HG03565 (cell line): ENCODE results near the gene SNX32.

Experiments
- ATAC-seq: cut with Tn5 transposase; IDR thresholded peaks from one replicate; pipeline ENCODE4 v1.9.1; 2021; ENCODE audit warnings: mild to moderate bottlenecking, moderate library complexity; ENCODE audit not compliant: unreplicated experiment

The SNX32 gene

DNA sequence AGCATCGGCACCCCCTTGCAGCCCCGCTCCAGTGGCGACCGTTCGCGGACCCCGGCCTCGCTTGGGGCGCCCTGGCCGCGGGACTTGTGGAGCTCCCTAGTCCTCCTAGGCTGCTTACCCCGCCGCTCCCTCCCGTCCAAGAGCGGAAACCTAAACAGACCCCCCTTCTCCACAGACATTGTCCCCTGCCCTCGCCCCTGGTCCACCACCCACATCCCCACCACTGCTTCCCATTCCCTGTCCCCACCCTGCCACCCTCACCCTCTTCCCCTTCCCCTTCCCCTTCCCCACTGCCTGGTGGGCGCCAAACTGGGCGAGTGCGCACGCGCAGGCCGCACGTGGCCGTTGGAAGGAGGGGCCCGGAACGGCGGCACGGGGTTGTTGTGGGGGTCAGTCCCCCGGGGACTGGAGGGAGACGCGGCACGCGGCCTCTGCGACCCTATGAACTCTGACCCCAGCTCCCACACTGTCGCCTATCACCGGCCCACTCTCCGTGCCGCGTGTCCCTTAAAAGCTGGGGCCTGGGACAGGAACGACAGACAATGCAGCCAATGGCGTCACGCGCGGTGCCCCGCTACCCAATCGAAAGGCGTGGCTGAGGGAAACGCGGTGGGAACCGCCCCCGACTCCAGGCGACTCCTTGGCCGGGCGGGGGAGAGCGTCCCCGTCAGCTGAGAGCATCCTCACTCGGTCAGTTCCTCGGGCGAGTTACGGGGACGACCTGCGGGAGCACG is at the start of gene SNX32:
Gene SNX32, plus strand, starts transcription at position 667 of the 734 bp plus-strand sequence. CDS start 103 bp downstream, outside the sequence.
- peak; percentile 78 for ATAC-seq

GRCh38 chr11:65785319-65786007 is 48.3 kb upstream of the SNX32 start:
- ATAC-seq = no peak

DNA sequence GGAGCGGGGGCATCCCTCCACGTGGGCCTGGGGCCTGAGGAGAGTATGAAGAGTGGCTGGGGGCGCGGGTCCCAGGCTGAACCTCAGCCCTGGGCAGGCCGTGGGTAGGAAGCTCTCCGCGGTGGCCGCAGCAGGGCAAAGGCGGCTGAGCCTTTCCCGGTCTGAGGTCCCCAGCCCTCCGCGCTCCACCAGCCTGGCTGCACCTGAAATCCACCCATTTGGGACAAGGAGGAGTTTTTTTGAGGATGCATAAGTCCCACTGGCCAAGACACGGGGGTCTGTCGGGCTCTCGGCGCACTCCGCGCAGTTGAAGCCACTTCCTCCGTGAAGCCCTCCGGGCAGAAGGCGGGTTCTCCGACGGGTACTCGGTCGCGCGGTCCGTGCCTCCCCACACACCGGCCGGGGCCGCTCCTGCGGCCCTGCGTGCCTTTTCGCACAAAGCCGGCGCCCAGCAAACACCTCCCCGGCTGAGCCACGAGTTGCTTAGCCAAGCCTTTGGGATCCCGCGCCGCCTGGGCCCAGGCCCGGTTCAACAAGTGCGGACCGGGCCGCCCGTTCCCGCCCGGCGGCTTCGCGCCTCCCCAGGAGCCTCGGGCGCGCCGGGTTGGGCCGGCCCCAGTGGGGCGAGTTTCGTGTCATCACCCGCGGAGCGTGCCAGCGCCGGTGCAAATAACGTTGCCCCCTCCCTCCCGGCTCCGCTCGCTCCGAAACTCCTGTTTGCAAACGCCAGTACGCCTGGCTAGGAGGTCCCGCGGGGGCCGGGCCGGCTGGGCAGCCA is 47.6 kb upstream of the SNX32 start:
- no peak for ATAC-seq

- no peak for ATAC-seq
Observed at GRCh38 chr11:65786786-65787636, 46.8 kb upstream of the SNX32 start, which contains the start of gene OVOL1. TSS of gene OVOL1 (plus strand) at chr11:65787063. CDS start at chr11:65787374, 311 bp downstream.

- no peak for ATAC-seq
Observed at GRCh38 chr11:65787649-65788622, 45.8 kb upstream of the SNX32 start.

DNA sequence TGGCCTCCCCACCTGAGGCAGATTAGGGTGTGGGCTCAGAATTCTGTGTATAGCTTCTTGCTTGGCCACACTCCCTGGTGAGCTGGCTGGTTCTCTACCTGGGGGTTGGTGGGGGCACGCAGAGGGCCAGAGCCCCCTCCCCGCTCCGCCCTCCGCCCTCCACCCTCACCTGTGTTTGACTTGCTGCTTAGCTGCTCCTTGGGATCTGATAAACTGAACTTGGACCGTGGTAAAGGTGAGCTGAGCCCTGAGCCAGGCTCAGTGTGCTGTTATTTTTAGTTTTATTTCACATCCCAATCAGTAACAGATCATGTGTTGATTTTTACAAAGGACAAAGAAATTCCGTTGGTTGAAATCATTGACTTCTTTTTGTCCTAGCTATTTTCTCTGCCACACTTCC is 44.9 kb upstream of the SNX32 start:
- no peak for ATAC-seq

- no peak for ATAC-seq
Observed at GRCh38 chr11:65789230-65790103, 44.3 kb upstream of the SNX32 start.

GRCh38 chr11:65790104-65790901 is 43.5 kb upstream of the SNX32 start:
- ATAC-seq = no peak

DNA sequence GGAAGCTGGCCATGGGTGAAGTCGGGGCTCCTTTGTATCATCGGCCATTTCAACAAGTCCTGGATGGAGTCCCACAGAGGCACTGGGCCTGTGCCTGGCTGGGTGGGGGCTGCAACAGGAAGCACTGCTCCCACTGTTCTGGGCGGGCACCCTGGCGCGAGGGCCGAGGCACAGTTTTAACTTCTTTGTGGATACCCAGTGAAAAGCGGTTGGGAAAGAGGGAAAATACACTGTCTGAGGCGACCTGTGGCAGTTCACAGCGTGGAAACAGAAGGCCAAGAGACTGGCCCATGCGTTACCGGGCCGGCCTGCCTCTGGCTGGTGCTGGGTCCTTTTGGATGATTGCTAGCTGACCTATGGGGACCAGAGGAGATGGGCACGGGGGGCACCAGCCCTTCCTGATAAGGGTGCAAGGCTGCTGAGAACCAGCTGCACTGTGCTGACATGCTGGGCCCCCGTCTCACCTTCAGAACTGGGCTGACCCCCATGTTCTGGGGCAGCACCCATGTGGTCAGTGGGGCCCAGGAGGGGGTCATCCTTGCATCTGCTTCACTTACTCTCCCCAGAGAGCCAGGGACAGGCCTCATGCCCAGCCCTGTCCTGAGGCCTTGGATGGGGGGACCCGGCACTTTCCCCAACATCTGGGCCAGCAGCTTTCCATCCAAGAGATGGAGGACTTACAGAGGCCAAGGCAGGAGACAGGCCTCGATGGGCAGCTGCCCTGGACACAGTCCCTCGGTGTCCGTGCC is 42.7 kb upstream of the SNX32 start:
- ATAC-seq = no peak

GRCh38 chr11:65791719-65792213 is 42.0 kb upstream of the SNX32 start:
- ATAC-seq = no peak

- no peak for ATAC-seq
Observed at GRCh38 chr11:65792456-65792855, 41.3 kb upstream of the SNX32 start.

- ATAC-seq = no peak
Observed at GRCh38 chr11:65793144-65793581, 40.6 kb upstream of the SNX32 start.

DNA sequence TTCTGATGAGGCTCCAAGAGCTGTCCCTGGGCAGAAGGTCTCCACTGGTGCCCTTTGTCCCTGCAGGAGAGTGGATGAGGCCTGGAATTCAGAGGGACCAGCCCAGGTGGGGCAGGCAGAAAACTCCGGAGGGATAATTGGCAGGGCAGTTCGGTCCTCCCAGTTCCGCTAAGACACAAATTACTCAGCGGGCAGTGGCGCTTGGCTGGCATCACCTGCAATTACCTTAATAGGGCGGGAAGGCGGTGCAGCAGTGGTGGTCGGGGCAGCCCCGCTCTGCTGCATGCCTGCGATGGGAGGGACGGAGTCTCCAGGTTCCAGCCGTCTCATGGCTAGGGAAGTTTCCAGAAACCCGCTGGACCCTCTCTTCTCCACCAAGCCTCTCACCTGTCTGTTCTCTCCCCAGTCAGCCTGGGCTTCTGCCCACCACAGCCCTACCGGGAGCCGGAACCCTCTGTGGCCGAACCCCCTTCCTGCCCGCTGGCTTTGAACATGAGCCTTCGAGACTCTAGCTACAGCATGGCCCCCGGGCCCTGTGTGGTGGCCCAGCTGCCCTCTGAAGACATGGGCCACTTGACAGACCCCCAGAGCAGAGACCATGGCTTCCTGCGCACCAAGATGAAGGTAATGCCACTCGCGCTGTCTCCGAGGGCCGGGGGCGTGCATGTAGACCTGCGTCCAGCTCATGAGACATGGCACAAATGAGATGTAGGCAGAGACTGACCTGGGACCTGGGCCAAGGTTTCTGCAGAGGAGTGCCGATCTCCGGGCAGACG is 40.0 kb upstream of the SNX32 start:
- no peak for ATAC-seq

DNA sequence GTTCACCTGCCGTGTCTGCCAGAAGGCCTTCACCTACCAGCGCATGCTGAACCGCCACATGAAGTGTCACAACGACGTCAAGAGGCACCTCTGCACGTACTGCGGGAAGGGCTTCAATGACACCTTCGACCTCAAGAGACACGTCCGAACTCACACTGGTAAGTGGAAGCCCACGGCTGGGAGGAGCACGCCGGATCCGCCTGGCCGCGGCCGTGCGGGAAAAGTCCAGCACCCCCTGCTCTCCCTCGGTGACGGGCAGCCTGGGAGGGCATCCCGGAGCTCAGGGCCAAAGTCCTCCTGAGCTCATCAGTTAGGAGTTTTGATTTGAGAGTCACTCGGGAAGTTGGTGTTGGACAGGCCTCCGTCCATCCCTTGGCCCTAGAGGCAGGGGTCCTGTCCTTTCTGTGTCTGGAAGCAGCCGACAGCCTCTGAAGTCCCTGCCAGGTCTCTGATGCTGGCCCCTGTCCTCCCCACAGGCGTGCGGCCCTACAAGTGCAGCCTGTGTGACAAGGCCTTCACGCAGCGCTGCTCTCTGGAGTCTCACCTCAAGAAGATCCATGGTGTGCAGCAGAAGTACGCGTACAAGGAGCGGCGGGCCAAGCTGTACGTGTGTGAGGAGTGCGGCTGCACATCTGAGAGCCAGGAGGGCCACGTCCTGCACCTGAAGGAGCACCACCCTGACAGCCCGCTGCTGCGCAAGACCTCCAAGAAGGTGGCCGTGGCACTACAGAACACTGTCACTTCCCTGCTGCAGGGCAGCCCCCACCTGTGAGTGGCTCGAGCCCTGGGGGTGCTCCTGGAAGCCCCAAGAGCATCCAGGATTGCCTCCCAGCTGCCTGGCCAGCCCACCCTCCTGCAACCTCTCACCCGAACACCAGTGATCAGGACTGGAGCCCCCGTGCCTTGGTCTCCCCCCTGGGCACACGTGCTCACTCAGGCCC is 38.9 kb upstream of the SNX32 start:
- no peak for ATAC-seq
